ENCODE measurements around the gene TAPBP.
A peak's percentile ranks its signal among the peaks of the same experiment; 100 is the strongest.

TAPBP gene

GRCh38 chr6:33312361-33313104, 1.3 kb downstream of the TAPBP start:
- TF ChIP-seq CTCF (IDR thresholded peaks at IDR 0.05; ENCODE audit: low read depth, low read length): no peak

GRCh38 chr6:33306356-33306755, 7.5 kb downstream of the TAPBP start:
- DNase-seq (ENCODE audit: extremely low read depth, low read depth): no peak
- no peak for TF ChIP-seq CTCF (IDR thresholded peaks at IDR 0.05; ENCODE audit: low read depth, low read length)

More at GRCh38 chr6:33312361-33313104, 1.3 kb downstream of the TAPBP start:
- no peak for DNase-seq (ENCODE audit: extremely low read depth, low read depth)

- DNase-seq (ENCODE audit: extremely low read depth, low read depth): no peak
- TF ChIP-seq CTCF (IDR thresholded peaks at IDR 0.05; ENCODE audit: low read depth, low read length): no peak
Observed at GRCh38 chr6:33305052-33305451, 8.8 kb downstream of the TAPBP start.

- DNase-seq (ENCODE audit: extremely low read depth, low read depth): no peak
Observed at GRCh38 chr6:33304216-33304615, 9.7 kb downstream of the TAPBP start.

GRCh38 chr6:33301877-33302276, 12.0 kb downstream of the TAPBP start:
- DNase-seq (ENCODE audit: extremely low read depth, low read depth): no peak
- TF ChIP-seq CTCF (IDR thresholded peaks at IDR 0.05; ENCODE audit: low read depth, low read length): no peak

More at GRCh38 chr6:33304216-33304615, 9.7 kb downstream of the TAPBP start:
- no peak for TF ChIP-seq CTCF (IDR thresholded peaks at IDR 0.05; ENCODE audit: low read depth, low read length)

GRCh38 chr6:33299237-33299944, 14.5 kb downstream of the TAPBP start:
- DNase-seq (ENCODE audit: extremely low read depth, low read depth): peak; percentile 75

More at GRCh38 chr6:33299237-33299944, 14.5 kb downstream of the TAPBP start:
- peak; percentile 86 for TF ChIP-seq CTCF (IDR thresholded peaks at IDR 0.05; ENCODE audit: low read depth, low read length)
